Transverse colon (tissue), 4 donors: Measurements from ENCODE around the gene PLIN5. TPM values are rescaled to one million over a fixed set of nuclear protein-coding genes. Genes with fewer than 3 reads are reported as not detected.

Experiments
- DNase-seq: peaks from one replicate; pipeline ENCODE4 v3.0.0-alpha.2; 2019
- H3K27ac ChIP-seq, 4 donors: fragments of 200-600 bp; sonication (generic); 2 replicates each; pipeline ENCODE4 v1.5.1; 2016 to 2018; ENCODE audit warnings: inconsistent platforms in 4 of 4
- H3K27me3 ChIP-seq: fragments of 200-600 bp; sonication (generic); 2 replicates; pipeline ENCODE4 v1.5.1; 2017; ENCODE audit warnings: inconsistent platforms
- H3K36me3 ChIP-seq, 4 donors: fragments of 200-600 bp; sonication (generic); 2 replicates each; pipeline ENCODE4 v1.5.1; 2017 to 2019; ENCODE audit warnings: inconsistent platforms in 4 of 4
- H3K4me1 ChIP-seq, 4 donors: fragments of 200-600 bp; sonication (generic); 2 replicates each; pipeline ENCODE4 v1.5.1; 2017 to 2020; ENCODE audit warnings: inconsistent platforms in 4 of 4
- H3K4me3 ChIP-seq, 4 donors: fragments of 200-600 bp; sonication (generic); 1 replicate in 1 of 4; 2 replicates in 3 of 4; pipeline versions ENCODE4 v1.5.1 to v1.6.1; 2017 to 2019; ENCODE audit warnings: inconsistent platforms in 4 of 4
- H3K9me3 ChIP-seq, 2 donors: fragments of 200-600 bp; sonication (generic); 2 replicates each; pipeline ENCODE4 v1.5.1; 2017 to 2019; ENCODE audit warnings: inconsistent platforms in 2 of 2
- EP300 ChIP-seq: sonication (generic); formaldehyde crosslinking; IDR thresholded peaks from one replicate; pipeline ENCODE4 v1.6.1; 2017; ENCODE audit warnings: antibody characterized with exemption, low read depth
- POLR2A ChIP-seq: fragments of 450-650 bp; IDR thresholded peaks from one replicate; pipeline ENCODE4 v1.6.1; 2016; ENCODE audit warnings: antibody characterized with exemption, mild to moderate bottlenecking, moderate library complexity
- POLR2AphosphoS5 ChIP-seq, 3 donors: sonication (generic); formaldehyde crosslinking; IDR thresholded peaks; one replicate each; pipeline ENCODE4 v1.6.1; 2016; ENCODE audit warnings: antibody characterized with exemption in 3 of 3
- WGBS, 2 donors: methylation state at CpG; one replicate each; pipeline ENCODE4 v1.1.5; 2018; ENCODE audit warnings: low coverage in 1 of 2; 5-methylcytosine and 5-hydroxymethylcytosine counted together
- in situ Hi-C, 4 donors: fragments of 200-750 bp; cut with MboI; loops; one replicate each; pipeline versions ENCODE4 v1.15.0 to v1.15.1; 2017; ENCODE audit warnings: low sequenced_read_pairs in 3 of 4, low pct_ligation_motif_present in 1 of 4, low pct_unique_long_range_greater_than_20kb in 1 of 4
- intact Hi-C: fragments of 100-400 bp; cut with DNase I; formaldehyde crosslinking; loops from one replicate; pipeline ENCODE4 v1.15.1; 2023; ENCODE audit warnings: low total_unique reads
- total RNA-seq, 4 donors: library from RNA; depleted of rRNA; stranded (reverse); fragments of >200 nt; gene quantifications; one replicate each; pipeline ENCODE4 v1.1.0, GENCODE V29; 2016
- TF ChIP-seq, protein P1 (sequence below), 5 experiments: fragments of 200-600 bp in 3 of 5; fragments of 450-650 bp in 2 of 5; sonication (generic) in 3 of 5; IDR thresholded peaks; 1 replicate in 2 of 5; 2 replicates in 3 of 5; pipeline ENCODE4 v1.5.1; 2016 to 2017; ENCODE audit warnings: antibody characterized with exemption in 5 of 5, inconsistent platforms in 3 of 5, mild to moderate bottlenecking in 2 of 5, moderate library complexity in 1 of 5

The PLIN5 gene
- total RNA-seq, 4 donors from 2014 or later: 2.7 to 6.7 (median 6.0) TPM; not detected in 1

DNA sequence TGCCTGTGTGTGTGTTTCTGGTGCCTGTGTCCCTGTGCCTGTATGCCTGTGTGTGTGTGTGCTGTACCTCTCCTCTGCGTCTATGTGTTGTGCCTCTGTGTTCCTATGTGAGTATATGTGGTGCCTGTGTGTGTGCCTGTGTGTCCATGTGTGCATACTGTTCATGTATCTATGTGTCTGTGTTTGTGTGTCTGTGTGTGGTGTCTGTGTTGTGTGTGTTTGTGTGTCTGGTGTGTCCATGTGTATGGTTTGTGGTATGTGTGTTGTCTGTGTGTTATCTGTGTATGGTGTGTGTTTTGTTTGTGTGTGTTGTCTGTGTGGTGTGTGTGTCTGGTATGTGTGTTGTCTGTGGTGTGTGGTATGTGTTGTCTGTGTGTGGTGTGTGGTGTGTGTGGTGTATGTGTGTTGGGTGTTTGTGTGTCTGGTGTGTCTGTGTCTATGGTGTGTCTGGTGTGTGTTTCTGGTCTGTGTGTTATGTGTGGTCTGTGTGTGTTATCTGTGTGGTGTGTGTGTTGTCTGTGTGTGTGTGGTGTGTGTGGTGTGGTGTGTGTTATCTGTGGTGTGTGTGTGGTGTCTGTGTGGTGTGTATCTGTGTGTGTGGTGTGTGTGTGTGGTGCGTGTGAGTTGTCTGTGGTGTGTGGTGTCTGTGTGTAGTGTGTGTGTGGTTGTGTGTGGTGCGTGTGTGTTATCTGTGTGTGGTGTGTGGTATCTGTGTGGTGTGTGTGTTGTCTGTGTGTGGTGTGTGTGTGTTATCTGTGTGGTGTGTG, 42.5 kb downstream of the PLIN5 start:
- intact Hi-C loops: no loop called here
- no peak for TF ChIP-seq POLR2A
- 94 to 100% methylated on average over 1 to 3 of the region's 3 CpGs for WGBS, 2 donors

DNA sequence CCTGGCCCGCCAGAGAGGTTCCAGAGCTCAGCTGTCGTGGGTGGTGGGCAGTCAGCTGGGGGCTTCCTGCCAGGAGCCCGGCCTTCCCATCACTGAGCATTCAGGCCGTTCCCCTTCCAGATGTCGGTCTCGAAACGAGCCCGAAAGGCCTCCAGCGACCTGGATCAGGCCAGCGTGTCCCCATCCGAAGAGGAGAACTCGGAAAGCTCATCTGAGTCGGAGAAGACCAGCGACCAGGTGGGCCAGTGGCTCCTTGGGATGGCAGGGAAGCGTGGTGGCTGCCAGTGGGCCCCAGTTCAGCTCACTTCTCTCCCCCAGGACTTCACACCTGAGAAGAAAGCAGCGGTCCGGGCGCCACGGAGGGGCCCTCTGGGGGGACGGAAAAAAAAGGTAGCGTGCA, 43.6 kb downstream of the PLIN5 start:
- in situ Hi-C loops: no loop called here
- Histone ChIP-seq H3K4me3 (no peak overlapping the region), H3K36me3 (peaks cover 0 to 33% (median 16%) of the 10 kb centered on the region in 4 donors), H3K4me1 (no peaks in the 10 kb centered on the region), H3K27ac (no peak overlapping the region), H3K27me3 (no peaks in the 10 kb centered on the region), H3K9me3 (no peaks in the 10 kb centered on the region)
- no peak for DNase-seq
- TF ChIP-seq POLR2AphosphoS5 (IDR thresholded peaks at IDR 0.05): no peak
- no peak for TF ChIP-seq POLR2A
- TF ChIP-seq, protein P1, sequence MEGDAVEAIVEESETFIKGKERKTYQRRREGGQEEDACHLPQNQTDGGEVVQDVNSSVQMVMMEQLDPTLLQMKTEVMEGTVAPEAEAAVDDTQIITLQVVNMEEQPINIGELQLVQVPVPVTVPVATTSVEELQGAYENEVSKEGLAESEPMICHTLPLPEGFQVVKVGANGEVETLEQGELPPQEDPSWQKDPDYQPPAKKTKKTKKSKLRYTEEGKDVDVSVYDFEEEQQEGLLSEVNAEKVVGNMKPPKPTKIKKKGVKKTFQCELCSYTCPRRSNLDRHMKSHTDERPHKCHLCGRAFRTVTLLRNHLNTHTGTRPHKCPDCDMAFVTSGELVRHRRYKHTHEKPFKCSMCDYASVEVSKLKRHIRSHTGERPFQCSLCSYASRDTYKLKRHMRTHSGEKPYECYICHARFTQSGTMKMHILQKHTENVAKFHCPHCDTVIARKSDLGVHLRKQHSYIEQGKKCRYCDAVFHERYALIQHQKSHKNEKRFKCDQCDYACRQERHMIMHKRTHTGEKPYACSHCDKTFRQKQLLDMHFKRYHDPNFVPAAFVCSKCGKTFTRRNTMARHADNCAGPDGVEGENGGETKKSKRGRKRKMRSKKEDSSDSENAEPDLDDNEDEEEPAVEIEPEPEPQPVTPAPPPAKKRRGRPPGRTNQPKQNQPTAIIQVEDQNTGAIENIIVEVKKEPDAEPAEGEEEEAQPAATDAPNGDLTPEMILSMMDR (IDR thresholded peaks at IDR 0.05): no peak
- WGBS, 2 donors: 92% methylated on average over 21 of the region's 21 CpGs; no CpG with 5 or more reads in 1 of the 2 donors
- intact Hi-C loops: no loop called here

More for the DNA sequence above, 42.5 kb downstream of the PLIN5 start:
- Histone ChIP-seq H3K27ac (no peak overlapping the region), H3K27me3 (no peaks in the 10 kb centered on the region), H3K4me3 (no peak overlapping the region), H3K9me3 (no peaks in the 10 kb centered on the region), H3K4me1 (no peaks in the 10 kb centered on the region), H3K36me3 (peaks cover 0 to 34% (median 16%) of the 10 kb centered on the region in 4 donors)
- in situ Hi-C loops: no loop called here
- DNase-seq: no peak

DNA sequence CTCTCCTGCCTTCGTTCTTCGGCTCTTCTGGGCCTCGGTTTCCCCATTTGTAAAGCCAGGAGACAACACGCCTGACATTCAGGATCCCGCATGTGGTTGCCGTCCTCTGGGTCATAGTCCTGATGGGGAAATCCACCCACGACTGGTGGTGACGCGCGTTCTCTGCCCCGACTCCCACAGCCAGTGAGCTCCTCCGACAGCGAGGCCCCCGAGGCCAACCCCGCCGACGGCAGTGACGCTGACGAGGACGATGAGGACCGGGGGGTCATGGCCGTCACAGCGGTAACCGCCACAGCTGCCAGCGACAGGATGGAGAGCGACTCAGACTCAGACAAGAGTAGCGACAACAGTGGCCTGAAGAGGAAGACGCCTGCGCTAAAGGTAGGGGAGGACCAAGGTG, 46.5 kb downstream of the PLIN5 start:
- H3K4me1 ChIP-seq: no peaks in the 10 kb centered on the region
- WGBS, 2 donors: 88 to 96% methylated on average over 5 to 29 of the region's 29 CpGs
- H3K27ac ChIP-seq: no peak overlapping the region
- peaks cover 0 to 25% (median 9%) of the 10 kb centered on the region in 4 donors for H3K36me3 ChIP-seq
- in situ Hi-C loops: no loop called here
- intact Hi-C loops: no loop called here
- no peaks in the 10 kb centered on the region for H3K9me3 ChIP-seq
- DNase-seq: no peak
- H3K4me3 ChIP-seq: no peak overlapping the region
- no peaks in the 10 kb centered on the region for H3K27me3 ChIP-seq
- TF ChIP-seq EP300 (no peak), POLR2AphosphoS5 (IDR thresholded peaks at IDR 0.05) (no peak), POLR2A (no peak)
- TF ChIP-seq, protein P1 (IDR thresholded peaks at IDR 0.05): no peak

DNA sequence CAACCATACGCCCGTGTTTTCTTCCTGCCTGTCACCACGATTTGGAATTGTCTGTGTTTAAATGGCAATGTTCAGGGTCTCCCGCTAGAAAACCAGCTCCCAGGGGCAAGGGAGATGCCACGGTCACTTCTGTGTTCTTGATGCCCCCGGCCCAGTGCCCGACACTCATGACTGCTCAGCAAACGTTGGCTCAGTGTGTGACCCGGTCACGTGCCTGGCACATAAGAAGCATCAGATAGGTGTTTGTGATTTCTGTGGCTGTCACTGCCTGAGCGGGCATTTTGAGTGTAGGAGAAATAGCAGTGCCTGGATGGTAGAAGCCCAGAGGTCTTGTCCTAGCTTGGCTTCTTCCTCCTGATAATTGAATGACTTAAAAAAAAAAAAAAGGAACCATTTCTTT, 47.5 kb downstream of the PLIN5 start:
- no peaks in the 10 kb centered on the region for H3K9me3 ChIP-seq
- no peak overlapping the region for H3K27ac ChIP-seq
- 70 to 87% methylated on average over 2 to 11 of the region's 11 CpGs for WGBS, 2 donors
- in situ Hi-C loops (no loop called here), intact Hi-C loops (no loop called here)
- H3K36me3 ChIP-seq: peaks cover 0 to 28% (median 8%) of the 10 kb centered on the region in 4 donors
- H3K27me3 ChIP-seq: no peaks in the 10 kb centered on the region
- no peak for DNase-seq
- TF ChIP-seq POLR2A (no peak), POLR2AphosphoS5 (IDR thresholded peaks at IDR 0.05) (no peak), EP300 (no peak)
- TF ChIP-seq, protein P1 (IDR thresholded peaks at IDR 0.05): no peak
- H3K4me1 ChIP-seq: no peaks in the 10 kb centered on the region
- no peak overlapping the region for H3K4me3 ChIP-seq
